ENCODE measurements around the gene RAB38.

GRCh38 chr11:88167853-88168252 is 7.4 kb downstream of the RAB38 start:
- TF ChIP-seq NFYB (CRISPR knock-in tag; conservative IDR thresholded peaks at IDR 0.05; ENCODE audit: low read depth) (no peak), MLX (CRISPR knock-in tag; IDR thresholded peaks at IDR 0.05) (no peak), CBFB (CRISPR knock-in tag; IDR thresholded peaks at IDR 0.05; ENCODE audit: low read depth) (no peak), CTCF (IDR thresholded peaks at IDR 0.05) (no peak), FOXJ3 (CRISPR knock-in tag; IDR thresholded peaks at IDR 0.05; ENCODE audit: borderline replicate concordance) (no peak), ARID4B (CRISPR knock-in tag; IDR thresholded peaks at IDR 0.05; ENCODE audit: borderline replicate concordance) (no peak), ELF4 (CRISPR knock-in tag; IDR thresholded peaks at IDR 0.05; ENCODE audit: low read depth) (no peak), TEAD4 (CRISPR knock-in tag; IDR thresholded peaks at IDR 0.05) (no peak)

All from WTC11 (cell line).